ENCODE measurements around the gene PPIF.

Gene PPIF

GRCh38 chr10:79404690-79405131 is 57.4 kb downstream of the PPIF start:
- H3K9me3 ChIP-seq (ENCODE audit: control insufficient read depth, insufficient read depth, low read length) = no peaks in the 10 kb centered on the region
- H4K20me1 ChIP-seq (ENCODE audit: control insufficient read depth, insufficient read depth, low read depth, low read length) = no peaks in the 10 kb centered on the region
- TF ChIP-seq EZH2phosphoT487 (IDR thresholded peaks at IDR 0.05; ENCODE audit: borderline replicate concordance, low read length) (no peak), CTCF (IDR thresholded peaks at IDR 0.05; ENCODE audit: low read depth, low read length, poor library complexity, severe bottlenecking) (no peak)
- no peaks in the 10 kb centered on the region for H3K4me1 ChIP-seq (ENCODE audit: control insufficient read depth, low read length)
- no peak overlapping the region for H3K4me2 ChIP-seq (ENCODE audit: low read length)
- no peak overlapping the region for H3K27ac ChIP-seq (ENCODE audit: low read depth, low read length)
- no peaks in the 10 kb centered on the region for H3F3A ChIP-seq (ENCODE audit: control insufficient read depth, insufficient read depth)
- H3K79me2 ChIP-seq (ENCODE audit: control insufficient read depth, low read length) = no peaks in the 10 kb centered on the region
- no peak overlapping the region for H3K4me3 ChIP-seq (ENCODE audit: low read length)
- no peaks in the 10 kb centered on the region for H3K27me3 ChIP-seq (ENCODE audit: control insufficient read depth, low read length)
- H3K36me3 ChIP-seq (ENCODE audit: control insufficient read depth, low read length) = no peaks in the 10 kb centered on the region
- no peaks in the 10 kb centered on the region for H3K9me2 ChIP-seq (replicated peaks; ENCODE audit: control insufficient read depth, low read length)
